ENCODE results near the gene RNU1-3.
"Not testable (repeated sequence)": the region's sequence is repeated elsewhere in the genome, so short reads cannot be mapped to it uniquely, and the experiment has no call there.

The RNU1-3 gene

GRCh38 chr1:16636551-16637195 lies 30.1 kb downstream of the RNU1-3 start:
- not testable (repeated sequence) for DNase-seq (ENCODE audit: low spot score)

DNA sequence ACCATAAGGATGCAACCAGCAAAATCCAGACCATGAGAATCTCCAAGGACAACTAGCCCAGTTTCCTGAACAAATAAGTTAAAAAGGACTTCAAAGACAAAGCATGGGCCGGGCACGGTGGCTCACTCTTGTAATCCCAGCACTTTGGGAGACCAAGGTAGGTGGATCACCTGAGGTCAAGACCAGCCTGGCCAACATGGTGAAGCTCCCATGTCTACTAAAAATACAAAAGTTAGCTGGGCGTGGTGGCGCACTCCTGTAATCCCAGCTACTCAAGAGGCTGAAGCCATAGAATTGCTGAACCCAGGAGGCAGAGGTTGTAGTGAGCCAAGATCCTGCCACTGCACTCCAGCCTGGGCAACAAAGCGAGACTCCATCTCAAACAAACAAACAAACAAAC lies 30.8 kb downstream of the RNU1-3 start:
- not testable (repeated sequence) for DNase-seq (ENCODE audit: low spot score)

DNA sequence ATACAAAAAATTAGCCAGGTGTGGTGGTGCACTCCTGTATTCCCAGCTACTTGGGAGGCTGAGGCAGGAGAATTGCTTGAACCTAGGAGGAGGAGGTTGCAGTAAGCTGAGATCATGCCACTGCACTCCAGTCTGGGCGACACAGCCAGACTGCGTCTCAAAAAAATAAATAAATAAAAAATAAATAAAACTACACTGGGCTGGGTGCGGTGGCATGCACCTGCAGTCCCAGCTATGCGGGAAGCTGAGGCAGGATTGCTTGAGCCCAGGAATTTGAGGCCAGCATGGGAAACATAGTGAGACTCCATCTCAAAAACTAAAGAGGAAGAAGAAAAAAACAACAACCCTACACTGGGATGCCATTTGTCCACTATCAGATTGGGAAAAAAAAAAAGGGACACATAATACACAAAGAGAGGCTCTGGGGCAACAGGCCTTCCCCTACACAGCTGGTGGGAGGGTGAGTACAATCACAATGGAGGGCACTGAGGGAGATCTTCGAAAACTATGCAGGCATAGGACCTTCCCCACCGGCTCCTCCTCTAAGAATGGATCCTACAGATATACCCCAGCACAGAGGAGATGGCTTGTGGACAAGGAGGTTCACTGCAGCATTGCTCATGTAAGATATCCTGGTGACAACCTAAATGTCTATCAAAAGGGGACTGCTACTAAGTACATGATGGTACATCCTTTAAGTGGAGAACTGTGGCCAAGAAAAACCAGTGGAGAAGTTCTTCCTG lies 33.0 kb downstream of the RNU1-3 start:
- DNase-seq (ENCODE audit: low spot score) = not testable (repeated sequence)

- DNase-seq (ENCODE audit: low spot score) = not testable (repeated sequence)
Measured at GRCh38 chr1:16632044-16632850, 34.5 kb downstream of the RNU1-3 start.

- no peak for DNase-seq (ENCODE audit: low spot score)
Measured at GRCh38 chr1:16631248-16632043, 35.3 kb downstream of the RNU1-3 start.

DNA sequence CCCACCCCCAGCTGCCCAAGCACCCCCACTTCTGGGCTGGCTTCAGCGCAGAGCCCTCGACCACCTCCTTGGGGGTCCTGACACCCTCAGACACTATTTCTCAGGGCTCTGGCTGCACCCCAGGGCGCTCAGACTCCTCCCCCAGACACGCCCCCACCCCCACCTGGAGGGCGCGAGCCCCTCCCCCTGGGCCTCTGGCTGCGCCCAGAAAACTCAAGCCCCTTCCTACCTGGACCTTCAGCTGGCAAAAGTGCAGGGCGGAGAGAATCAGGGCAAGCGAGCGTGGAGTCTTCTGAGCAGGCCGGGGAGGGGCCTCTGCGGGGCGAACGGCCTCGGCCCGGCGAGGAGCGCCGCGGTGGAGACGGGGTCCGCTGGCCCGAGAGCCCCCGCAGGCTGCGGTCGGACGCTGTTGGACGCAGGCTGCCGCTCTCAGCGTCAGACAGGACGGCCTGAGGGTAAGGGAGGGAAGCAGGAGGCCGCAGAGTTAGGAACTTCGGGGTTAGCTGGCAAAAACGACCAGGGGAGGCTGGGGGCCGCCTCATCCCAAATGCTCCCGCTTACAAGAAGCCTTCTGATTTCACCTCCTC lies 36.0 kb downstream of the RNU1-3 start:
- peak; percentile 7 for DNase-seq (ENCODE audit: low spot score)

GRCh38 chr1:16629916-16630530 lies 36.7 kb downstream of the RNU1-3 start:
- not testable (repeated sequence) for DNase-seq (ENCODE audit: low spot score)

DNA sequence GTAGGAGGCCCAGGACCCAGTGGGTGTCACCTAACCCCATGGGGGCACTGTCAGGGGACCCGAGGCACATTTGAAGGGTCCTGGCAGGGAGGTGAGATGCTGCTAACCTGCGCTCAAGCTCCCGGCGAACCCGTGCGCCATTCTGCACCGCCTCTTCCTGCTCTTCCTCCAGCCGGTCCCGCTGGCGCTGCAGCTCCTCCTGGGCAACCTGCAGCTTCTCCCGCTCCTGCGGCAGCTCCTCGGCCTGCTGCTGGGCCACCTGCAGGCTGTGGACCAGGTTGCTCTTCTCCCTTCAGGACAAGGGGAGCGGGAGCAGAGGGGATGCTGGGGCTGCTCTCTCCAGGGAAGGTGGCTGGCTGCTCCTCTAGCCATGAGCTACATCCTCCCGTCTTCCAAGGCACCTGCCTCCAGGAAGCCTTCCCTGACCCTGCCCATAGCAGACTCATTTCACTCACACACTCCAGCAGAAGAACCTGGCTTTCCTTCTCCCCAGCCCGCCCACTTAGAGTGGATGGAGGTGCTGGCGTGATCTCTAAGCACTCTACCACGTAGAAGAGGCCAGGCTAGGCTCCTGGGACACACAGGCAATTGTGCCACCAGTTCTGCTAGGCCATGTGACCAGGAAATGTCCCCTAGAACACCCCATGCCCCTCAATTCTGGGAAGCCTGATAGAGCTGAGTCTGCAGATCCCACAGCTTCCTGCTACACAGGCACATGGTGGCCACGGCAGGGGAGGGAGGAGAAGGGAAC lies 38.2 kb downstream of the RNU1-3 start:
- DNase-seq (ENCODE audit: low spot score) = no peak

DNA sequence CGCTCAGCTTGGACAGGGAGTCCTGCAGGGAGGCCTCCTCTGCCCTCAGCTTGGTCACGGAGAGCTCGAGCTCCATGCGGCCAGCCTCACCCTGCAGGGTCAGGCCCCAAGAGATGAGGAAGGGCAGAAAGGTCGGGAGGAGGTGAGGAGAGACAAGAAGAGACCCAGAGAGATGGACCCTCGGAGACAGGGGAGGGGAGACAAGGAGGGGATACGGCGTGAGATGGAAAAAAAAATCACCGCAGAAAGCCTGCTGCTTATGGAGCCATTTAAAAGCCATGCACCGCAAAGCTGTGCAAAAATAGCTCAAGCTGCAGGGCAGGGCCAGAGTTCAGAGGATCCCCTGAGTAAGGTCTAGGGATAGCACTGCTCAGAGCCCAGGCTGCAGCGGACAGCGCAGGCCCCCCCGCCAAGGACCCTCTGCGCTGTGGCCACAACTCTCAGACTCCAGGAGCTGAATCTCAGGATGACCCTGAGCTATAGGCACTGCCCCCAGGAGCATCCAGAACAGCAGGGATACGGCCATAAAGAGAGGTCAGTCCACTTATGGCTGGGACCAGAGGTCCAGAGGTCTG lies 40.3 kb downstream of the RNU1-3 start:
- not testable (repeated sequence) for DNase-seq (ENCODE audit: low spot score)

DNA sequence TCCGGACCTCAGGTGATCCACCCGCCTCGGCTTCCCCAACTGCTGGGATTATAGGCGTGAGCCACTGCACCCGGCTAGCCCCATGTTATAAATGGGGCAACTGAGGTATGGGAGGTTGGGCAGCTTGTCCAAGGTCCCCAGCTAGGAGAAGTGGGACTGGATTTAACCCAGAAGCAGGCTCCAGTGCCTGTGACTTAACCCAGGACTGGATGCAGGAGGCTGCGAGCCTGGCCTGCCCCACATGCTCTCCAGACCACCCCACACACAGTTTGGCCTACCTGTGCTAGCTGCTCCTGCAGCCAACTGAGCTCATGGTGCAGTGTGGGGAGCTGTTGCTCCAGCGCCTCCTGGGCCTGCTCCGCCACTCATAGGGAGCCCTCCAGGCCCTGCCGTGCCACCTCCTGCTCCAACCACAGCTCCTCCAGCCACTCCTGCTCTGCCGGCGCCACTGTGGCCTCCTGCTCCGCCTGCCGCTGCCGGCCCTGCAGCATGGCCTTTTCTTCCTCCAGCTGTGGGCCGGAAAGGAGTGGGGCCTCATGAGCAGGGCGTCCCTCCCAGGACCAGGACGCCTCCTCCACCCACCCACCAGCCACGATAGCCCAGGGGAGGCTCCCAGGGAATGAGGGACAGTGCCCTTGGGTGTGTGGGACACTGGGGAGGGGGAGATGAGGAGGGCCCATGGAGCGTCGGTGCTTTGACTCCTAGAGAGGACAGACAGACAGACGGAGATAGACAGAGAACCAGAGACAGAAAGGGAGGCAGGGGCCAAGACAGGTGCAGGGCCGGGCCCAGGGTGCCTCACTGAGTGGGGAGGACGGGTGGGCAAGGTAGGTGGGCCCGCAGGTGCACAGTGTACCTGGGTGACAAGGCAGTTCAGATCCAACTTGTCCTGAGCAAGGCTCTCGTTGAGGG lies 41.0 kb downstream of the RNU1-3 start:
- no peak for DNase-seq (ENCODE audit: low spot score)

DNA sequence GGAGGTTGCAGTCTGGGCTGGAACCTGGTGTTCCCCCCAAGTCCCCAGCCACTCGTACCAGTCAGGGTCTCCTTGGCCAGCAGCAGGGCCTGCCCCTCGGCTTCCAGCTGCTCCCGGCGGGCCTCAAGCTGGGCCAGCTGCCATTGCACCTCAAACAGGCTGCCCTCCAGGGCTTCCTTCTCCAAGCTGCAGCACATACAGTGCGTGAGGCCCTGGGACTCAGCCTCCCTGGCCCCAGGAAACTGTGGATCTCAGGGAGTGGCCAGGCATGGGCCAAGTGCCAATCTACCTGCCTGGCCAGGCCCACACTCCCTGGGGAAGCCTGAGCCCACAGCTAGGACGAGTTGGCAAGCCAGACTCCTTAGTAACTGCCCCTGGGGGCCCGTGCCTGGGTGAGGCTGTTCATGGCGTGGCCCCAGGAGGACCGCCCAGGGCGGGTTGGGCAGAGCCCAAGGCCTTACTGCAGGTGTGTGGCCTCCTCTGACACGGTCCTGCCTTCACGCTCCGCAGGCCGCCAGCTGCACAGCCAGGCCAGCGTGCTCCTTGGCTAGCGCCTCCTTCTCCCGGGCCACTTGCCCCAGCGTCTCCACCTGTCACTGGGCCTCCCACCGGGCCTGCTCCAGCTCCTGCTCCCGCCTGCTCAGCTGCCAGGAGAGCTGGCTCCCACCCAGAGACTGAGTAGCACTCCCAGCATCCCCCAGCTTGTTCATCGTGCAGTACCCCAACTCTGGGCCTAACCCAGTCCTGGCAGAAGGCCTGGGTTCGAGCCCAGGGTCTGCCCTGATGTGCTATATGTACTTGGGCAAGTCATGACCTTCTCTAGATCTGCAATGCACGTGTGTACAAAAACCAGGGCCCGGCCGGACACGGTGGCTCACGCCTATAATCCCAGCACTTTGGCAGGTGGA lies 42.7 kb downstream of the RNU1-3 start:
- peak; percentile 46 for DNase-seq (ENCODE audit: low spot score)

- DNase-seq (ENCODE audit: low spot score) = peak; percentile 95
Measured at GRCh38 chr1:16623337-16623736, 43.4 kb downstream of the RNU1-3 start.

GRCh38 chr1:16621681-16622315 lies 45.0 kb downstream of the RNU1-3 start:
- not testable (repeated sequence) for DNase-seq (ENCODE audit: low spot score)

GRCh38 chr1:16621300-16621658 lies 45.5 kb downstream of the RNU1-3 start:
- DNase-seq (ENCODE audit: low spot score) = no peak

GRCh38 chr1:16619803-16620501 lies 46.8 kb downstream of the RNU1-3 start:
- DNase-seq (ENCODE audit: low spot score) = not testable (repeated sequence)

- DNase-seq (ENCODE audit: low spot score) = no peak
Measured at GRCh38 chr1:16618719-16619118, 48.0 kb downstream of the RNU1-3 start.
